ENCODE measurements around the gene APBB1IP. TPM values are rescaled to one million over a fixed set of nuclear protein-coding genes. Genes with fewer than 3 reads are reported as not detected.

APBB1IP gene
- total RNA-seq, 1 donor from 2014 or later, result not detected

- peak overlapping the region; percentile 37 for H3K4me2 ChIP-seq
- H3F3A ChIP-seq (ENCODE audit: low read depth), result no peaks in the 10 kb centered on the region
Measured at GRCh38 chr10:26540601-26541000, 102.5 kb downstream of the APBB1IP start.

GRCh38 chr10:26543567-26544306 is 105.6 kb downstream of the APBB1IP start:
- Mint-ChIP-seq H3K4me3 (no peak overlapping the region), H3K36me3 (no peaks in the 10 kb centered on the region), H3K9me3 (peaks cover 6% of the 10 kb centered on the region), H3K27me3 (ENCODE audit: insufficient read depth, low read depth) (peaks cover 2% of the 10 kb centered on the region), H3K4me1 (peaks cover 20% of the 10 kb centered on the region), H3K27ac (no peak overlapping the region)
- no peaks in the 10 kb centered on the region for H3K36me3 ChIP-seq
- H2AFZ ChIP-seq (replicated peaks), result no peak overlapping the region
- DNase-seq (ENCODE audit: low spot score), result no peak
- no peaks in the 10 kb centered on the region for H4K20me1 ChIP-seq (ENCODE audit: low read depth)
- no peak overlapping the region for H3K27ac ChIP-seq
- no peak overlapping the region for H3K4me3 ChIP-seq
- H3K9me3 ChIP-seq (ENCODE audit: low read depth), result no peaks in the 10 kb centered on the region
- no peak overlapping the region for H3K4me2 ChIP-seq
- no peak overlapping the region for H3K9ac ChIP-seq
- H3F3A ChIP-seq (ENCODE audit: low read depth), result no peaks in the 10 kb centered on the region
- peaks cover 8% of the 10 kb centered on the region for H3K4me1 ChIP-seq
- H3K79me2 ChIP-seq (ENCODE audit: low read depth), result no peaks in the 10 kb centered on the region
- TF ChIP-seq EZH2phosphoT487 (IDR thresholded peaks at IDR 0.05) (no peak), EZH2 (IDR thresholded peaks at IDR 0.05) (no peak)
- TF ChIP-seq, protein P1, sequence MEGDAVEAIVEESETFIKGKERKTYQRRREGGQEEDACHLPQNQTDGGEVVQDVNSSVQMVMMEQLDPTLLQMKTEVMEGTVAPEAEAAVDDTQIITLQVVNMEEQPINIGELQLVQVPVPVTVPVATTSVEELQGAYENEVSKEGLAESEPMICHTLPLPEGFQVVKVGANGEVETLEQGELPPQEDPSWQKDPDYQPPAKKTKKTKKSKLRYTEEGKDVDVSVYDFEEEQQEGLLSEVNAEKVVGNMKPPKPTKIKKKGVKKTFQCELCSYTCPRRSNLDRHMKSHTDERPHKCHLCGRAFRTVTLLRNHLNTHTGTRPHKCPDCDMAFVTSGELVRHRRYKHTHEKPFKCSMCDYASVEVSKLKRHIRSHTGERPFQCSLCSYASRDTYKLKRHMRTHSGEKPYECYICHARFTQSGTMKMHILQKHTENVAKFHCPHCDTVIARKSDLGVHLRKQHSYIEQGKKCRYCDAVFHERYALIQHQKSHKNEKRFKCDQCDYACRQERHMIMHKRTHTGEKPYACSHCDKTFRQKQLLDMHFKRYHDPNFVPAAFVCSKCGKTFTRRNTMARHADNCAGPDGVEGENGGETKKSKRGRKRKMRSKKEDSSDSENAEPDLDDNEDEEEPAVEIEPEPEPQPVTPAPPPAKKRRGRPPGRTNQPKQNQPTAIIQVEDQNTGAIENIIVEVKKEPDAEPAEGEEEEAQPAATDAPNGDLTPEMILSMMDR (IDR thresholded peaks at IDR 0.05), result no peak
- H3K27me3 ChIP-seq, result no peaks in the 10 kb centered on the region

More at GRCh38 chr10:26540601-26541000, 102.5 kb downstream of the APBB1IP start:
- Mint-ChIP-seq H3K4me1 (peaks cover 20% of the 10 kb centered on the region), H3K36me3 (no peaks in the 10 kb centered on the region), H3K27me3 (ENCODE audit: insufficient read depth, low read depth) (peaks cover 6% of the 10 kb centered on the region), H3K27ac (no peak overlapping the region), H3K9me3 (peaks cover 6% of the 10 kb centered on the region), H3K4me3 (no peak overlapping the region)
- H2AFZ ChIP-seq (replicated peaks), result no peak overlapping the region
- H3K36me3 ChIP-seq, result no peaks in the 10 kb centered on the region
- no peaks in the 10 kb centered on the region for H4K20me1 ChIP-seq (ENCODE audit: low read depth)
- no peak overlapping the region for H3K4me3 ChIP-seq
- peak; percentile 78 for DNase-seq (ENCODE audit: low spot score)
- H3K9me3 ChIP-seq (ENCODE audit: low read depth), result no peaks in the 10 kb centered on the region
- no peaks in the 10 kb centered on the region for H3K27me3 ChIP-seq
- H3K79me2 ChIP-seq (ENCODE audit: low read depth), result no peaks in the 10 kb centered on the region
- TF ChIP-seq, protein P1 (IDR thresholded peaks at IDR 0.05), result no peak
- TF ChIP-seq EZH2 (IDR thresholded peaks at IDR 0.05) (no peak), EZH2phosphoT487 (IDR thresholded peaks at IDR 0.05) (no peak)
- H3K27ac ChIP-seq, result no peak overlapping the region
- H3K9ac ChIP-seq, result no peak overlapping the region
- H3K4me1 ChIP-seq, result peaks cover 8% of the 10 kb centered on the region

DNA sequence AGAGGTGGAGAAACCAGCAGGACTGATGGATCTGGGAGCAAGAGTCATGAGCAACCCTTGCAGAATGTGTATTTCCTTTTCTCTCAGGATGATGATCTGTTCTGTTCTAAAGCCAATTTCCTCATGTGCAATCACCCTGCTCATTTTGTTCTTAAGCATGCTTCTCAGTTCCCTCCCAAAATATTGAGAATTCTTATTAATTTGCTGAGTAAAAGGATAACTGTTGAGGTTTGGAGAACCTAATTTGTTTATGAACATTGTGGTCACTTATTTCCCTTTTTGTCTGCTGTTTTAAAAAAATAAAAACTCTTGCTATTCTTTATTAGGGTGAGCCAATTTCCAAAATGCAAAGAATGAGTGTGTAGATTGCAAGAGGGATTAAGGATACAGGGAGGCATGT is 106.8 kb downstream of the APBB1IP start:
- Mint-ChIP-seq H3K27ac (no peak overlapping the region), H3K36me3 (no peaks in the 10 kb centered on the region), H3K9me3 (peaks cover 14% of the 10 kb centered on the region), H3K27me3 (ENCODE audit: insufficient read depth, low read depth) (peaks cover 2% of the 10 kb centered on the region), H3K4me1 (peaks cover 16% of the 10 kb centered on the region), H3K4me3 (no peak overlapping the region)
- TF ChIP-seq EZH2phosphoT487 (IDR thresholded peaks at IDR 0.05) (no peak), EZH2 (IDR thresholded peaks at IDR 0.05) (no peak)
- TF ChIP-seq, protein P1 (IDR thresholded peaks at IDR 0.05), result no peak
- no peak for DNase-seq (ENCODE audit: low spot score)
- no peaks in the 10 kb centered on the region for H3K27me3 ChIP-seq
- H3K9ac ChIP-seq, result no peak overlapping the region
- no peak overlapping the region for H3K27ac ChIP-seq
- no peaks in the 10 kb centered on the region for H3K9me3 ChIP-seq (ENCODE audit: low read depth)
- no peaks in the 10 kb centered on the region for H3F3A ChIP-seq (ENCODE audit: low read depth)
- H3K4me3 ChIP-seq, result no peak overlapping the region
- H4K20me1 ChIP-seq (ENCODE audit: low read depth), result no peaks in the 10 kb centered on the region
- H2AFZ ChIP-seq (replicated peaks), result no peak overlapping the region
- H3K4me2 ChIP-seq, result no peak overlapping the region
- no peaks in the 10 kb centered on the region for H3K36me3 ChIP-seq
- peaks cover 8% of the 10 kb centered on the region for H3K4me1 ChIP-seq
- no peaks in the 10 kb centered on the region for H3K79me2 ChIP-seq (ENCODE audit: low read depth)
